Panc1 (cell line): ENCODE results near the gene EHBP1. TPM values are rescaled to one million over a fixed set of nuclear protein-coding genes. Genes with fewer than 3 reads are reported as not detected.

Source experiments
- ATAC-seq: fragments of 200-7000 bp; cut with Tn5 transposase; 2 replicates; pipeline ENCODE4 v1.9.1; 2020; ENCODE audit warnings: mild to moderate bottlenecking, moderate library complexity
- BruUV-seq: library from RNA; stranded (reverse); fragments of 400-500 nt; replicated peaks from 2 replicates; lab custom pipeline; 2021; lab: Mats Ljungman, UMichigan
- CTCF ChIA-PET: fragments of 300-600 bp; sonication (Branson Sonifier 250); formaldehyde crosslinking; loops from one replicate; lab custom pipeline; 2022; ENCODE audit warnings: antibody characterized with exemption; lab: Charles Lee
- POLR2A ChIA-PET: fragments of 300-600 bp; sonication (Branson Sonifier 250); formaldehyde crosslinking; loops from one replicate; lab custom pipeline; 2022; ENCODE audit warnings: antibody characterized with exemption; lab: Charles Lee
- DNase-seq: peaks from one replicate; pipeline ENCODE4 v3.0.0-alpha.2; 2010; ENCODE audit warnings: low read depth, low spot score
- H3K27ac ChIP-seq: 2 replicates; pipeline ENCODE4 v1.5.1; 2011; ENCODE audit warnings: mild to moderate bottlenecking, low read length, inconsistent platforms
- H3K27me3 ChIP-seq: fragments of 200-500 bp; sonication (Bioruptor generic); 2 replicates; pipeline ENCODE4 v1.6.0; 2014; ENCODE audit warnings: low read length, inconsistent platforms; ENCODE audit not compliant: control insufficient read depth, insufficient read depth
- H3K36me3 ChIP-seq: fragments of 200-500 bp; sonication (Bioruptor generic); 2 replicates; pipeline ENCODE4 v1.5.1; 2014; ENCODE audit warnings: inconsistent platforms, mild to moderate bottlenecking, low read length, moderate library complexity; ENCODE audit not compliant: control insufficient read depth, insufficient read depth
- H3K4me1 ChIP-seq: 2 replicates; pipeline ENCODE4 v1.5.1; 2011; ENCODE audit warnings: inconsistent platforms, mild to moderate bottlenecking, low read length, moderate library complexity; ENCODE audit not compliant: control insufficient read depth, insufficient read depth
- H3K4me3 ChIP-seq, 2 experiments: 2 replicates each; pipeline ENCODE4 v1.5.1; 2011 to 2012; ENCODE audit warnings: low read depth in 2 of 2, low read length in 2 of 2, mild to moderate bottlenecking in 2 of 2, inconsistent platforms in 1 of 2, moderate library complexity in 1 of 2
- H3K9me3 ChIP-seq: fragments of 200-500 bp; sonication (Bioruptor generic); 2 replicates; pipeline ENCODE4 v1.5.1; 2014; ENCODE audit warnings: low read depth, mild to moderate bottlenecking, inconsistent platforms, low read length, moderate library complexity; ENCODE audit not compliant: control insufficient read depth, insufficient read depth
- CTCF ChIP-seq: fragments of 450-650 bp; IDR thresholded peaks from 2 replicates; pipeline ENCODE4 v1.5.1; 2017; ENCODE audit warnings: mild to moderate bottlenecking
- POLR2AphosphoS5 ChIP-seq: IDR thresholded peaks from 2 replicates; pipeline ENCODE4 v1.6.1; 2012; ENCODE audit warnings: mild to moderate bottlenecking, low read depth, low read length, moderate library complexity
- REST ChIP-seq, 2 experiments: IDR thresholded peaks; 2 replicates each; pipeline ENCODE4 v1.6.1; 2011 to 2012; ENCODE audit warnings: low read depth in 2 of 2, control low read depth in 1 of 2, low read length in 1 of 2, mild to moderate bottlenecking in 1 of 2, moderate library complexity in 1 of 2; ENCODE audit not compliant: insufficient read depth in 1 of 2
- SIN3A ChIP-seq: IDR thresholded peaks from 2 replicates; pipeline ENCODE4 v1.6.1; 2012; ENCODE audit warnings: low read depth, mild to moderate bottlenecking, low read length, moderate library complexity, borderline replicate concordance; ENCODE audit not compliant: insufficient read depth
- TCF7L2 ChIP-seq: IDR thresholded peaks from 2 replicates; pipeline ENCODE4 v1.6.1; 2011; ENCODE audit warnings: mild to moderate bottlenecking, low read depth, low read length, inconsistent platforms
- in situ Hi-C: cut with HindIII; loops from 2 replicates; pipeline ENCODE4 v1.10.0; 2016; ENCODE audit warnings: low sequenced_read_pairs, low pct_unique_long_range_greater_than_20kb
- intact Hi-C: fragments of 100-400 bp; cut with micrococcal nuclease; formaldehyde crosslinking; loops from one replicate; pipeline ENCODE4 v1.10.0; 2022; ENCODE audit not compliant: unreplicated experiment
- total RNA-seq: library from RNA; stranded (reverse); gene quantifications from one replicate; pipeline ENCODE4 v1.2.1, GENCODE V29; 2021; ENCODE audit not compliant: unreplicated experiment

Gene EHBP1
- total RNA-seq, 1 experiment from 2014 or later: 46.1 TPM

- Histone ChIP-seq H3K4me1 (no peaks in the 10 kb centered on the region), H3K27ac (no peak overlapping the region), H3K36me3 (peaks cover 2% of the 10 kb centered on the region; the same call in 1 of the 2 replicates), H3K27me3 (no peaks in the 10 kb centered on the region), H3K4me3 (no peak overlapping the region), H3K9me3 (no peaks in the 10 kb centered on the region)
- ChIA-PET POLR2A (no interaction called here), CTCF (no interaction called here)
- in situ Hi-C loops: no loop called here
- DNase-seq (no peak), ATAC-seq (no peak)
- no peak for TF ChIP-seq TCF7L2
- no peak for TF ChIP-seq REST (IDR thresholded peaks at IDR 0.05; ENCODE audit: insufficient read depth in 1 of 2, low read depth in 2 of 2, low read length in 1 of 2)
- TF ChIP-seq CTCF: no peak
- no peak for TF ChIP-seq SIN3A
- no peak for TF ChIP-seq POLR2AphosphoS5
- BruUV-seq: no TSS peak
- intact Hi-C loops: no loop called here
These were observed 118.9 kb downstream of the EHBP1 start for GRCh38 chr2:62824388-62824787.

DNA sequence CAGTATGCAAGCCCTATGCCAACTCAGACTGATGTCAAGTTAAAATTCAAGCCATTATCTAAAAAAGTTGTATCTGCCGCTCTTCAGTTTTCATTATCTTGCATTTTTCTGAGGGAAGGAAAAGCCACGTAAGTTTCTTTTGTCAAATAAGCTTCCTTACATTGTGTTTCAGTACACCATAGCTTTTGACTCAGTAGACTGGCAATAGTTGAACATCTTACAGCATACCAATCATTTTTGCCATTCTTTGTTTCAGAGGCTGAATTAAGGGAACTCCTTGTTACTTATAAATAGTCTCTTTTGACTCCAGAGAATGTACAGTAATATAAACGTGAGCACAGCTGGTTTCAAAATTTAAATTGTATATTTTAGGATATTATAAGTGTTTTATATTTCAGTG lies 120.6 kb downstream of the EHBP1 start:
- H3K27ac ChIP-seq: no peak overlapping the region
- no peaks in the 10 kb centered on the region for H3K4me1 ChIP-seq
- ATAC-seq: no peak
- ChIA-PET CTCF (no interaction called here), POLR2A (interaction anchor here (0.7 kb wide), 1 partner anchor 428 kb away, joined by 5 read pairs; no protein-coding TSS in a partner anchor)
- H3K36me3 ChIP-seq: peaks cover 2% of the 10 kb centered on the region; the same call in 1 of the 2 replicates
- H3K4me3 ChIP-seq: no peak overlapping the region
- H3K9me3 ChIP-seq: no peaks in the 10 kb centered on the region
- no peak for DNase-seq
- H3K27me3 ChIP-seq: no peaks in the 10 kb centered on the region
- no TSS peak for BruUV-seq
- intact Hi-C loops: no loop called here
- in situ Hi-C loops: no loop called here
- TF ChIP-seq SIN3A (no peak), TCF7L2 (no peak), POLR2AphosphoS5 (no peak), REST (IDR thresholded peaks at IDR 0.05; ENCODE audit: insufficient read depth in 1 of 2, low read depth in 2 of 2, low read length in 1 of 2) (no peak), CTCF (no peak)
